RWPE1 (cell line): ENCODE data around the gene PABPC1L.
A peak's percentile ranks its signal among the peaks of the same experiment; 100 is the strongest.

Source experiments
- CTCF ChIA-PET: fragments of 350-600 bp; sonication (Branson Sonifier 250); formaldehyde crosslinking; extraction: SDS; loops from one replicate; lab custom pipeline; 2021; lab: Yijun Ruan, JAX
- POLR2A ChIA-PET: fragments of 400-600 bp; formaldehyde crosslinking; extraction: SDS; loops from one replicate; lab custom pipeline; 2020; ENCODE audit warnings: antibody characterized with exemption; ENCODE audit not compliant: low non-redundant PET; lab: Yijun Ruan, JAX
- DNase-seq: peaks from one replicate; pipeline ENCODE4 v3.0.0; 2012; ENCODE audit warnings: low spot score
- H3K27ac ChIP-seq: fragments of 450-650 bp; 2 replicates; pipeline ENCODE4 v1.5.1; 2017
- CTCF ChIP-seq: fragments of 450-650 bp; conservative IDR thresholded peaks from 2 replicates; pipeline ENCODE4 v1.5.1; 2017; ENCODE audit warnings: low read depth, mild to moderate bottlenecking

Gene PABPC1L

GRCh38 chr20:44901974-44902373 lies 7.9 kb upstream of the PABPC1L start:
- no peak overlapping the region for H3K27ac ChIP-seq
- peak; percentile 67 for DNase-seq
- ChIA-PET CTCF (interaction anchor here (0.6 kb wide), 3 partner anchors 10 to 31 kb away, joined by 3 to 4 read pairs (median 3); no protein-coding TSS in a partner anchor), POLR2A (no interaction called here)
- no peak for TF ChIP-seq CTCF

GRCh38 chr20:44904377-44904776 lies 5.5 kb upstream of the PABPC1L start:
- CTCF ChIA-PET = no interaction called here
- POLR2A ChIA-PET = no interaction called here
- H3K27ac ChIP-seq = no peak overlapping the region
- no peak for TF ChIP-seq CTCF
- no peak for DNase-seq

GRCh38 chr20:44908987-44909871 lies 631 bp upstream of the PABPC1L start:
- ChIA-PET POLR2A (interaction anchor here (0.5 to 0.6 kb wide), 4 partner anchors 20 to 466 kb away, joined by 3 to 4 read pairs (median 4); no protein-coding TSS in a partner anchor), CTCF (interaction anchor here (0.5 to 1.0 kb wide), 4 partner anchors 16 to 345 kb away, joined by 3 to 6 read pairs (median 3); no protein-coding TSS in a partner anchor)
- no peak for TF ChIP-seq CTCF
- H3K27ac ChIP-seq = peak overlapping the region; percentile 64
- DNase-seq = no peak

- no peak for TF ChIP-seq CTCF
- CTCF ChIA-PET = interaction anchor here (0.6 to 0.7 kb wide), 2 partner anchors 48 to 225 kb away, joined by 3 read pairs; no protein-coding TSS in a partner anchor
- DNase-seq = peak; percentile 52
- peak overlapping the region; percentile 64 for H3K27ac ChIP-seq
- POLR2A ChIA-PET = interaction anchor here (0.6 to 1.0 kb wide), 2 partner anchors 51 to 198 kb away, joined by 3 to 10 read pairs; no protein-coding TSS in a partner anchor
These were observed 916 bp downstream of the PABPC1L start for GRCh38 chr20:44910690-44911262.

GRCh38 chr20:44911264-44911921 lies 1.5 kb downstream of the PABPC1L start:
- H3K27ac ChIP-seq = peak overlapping the region; percentile 64
- CTCF ChIA-PET = interaction anchor here (0.6 kb wide), 1 partner anchor 225 kb away, joined by 3 read pairs; no protein-coding TSS in a partner anchor
- DNase-seq = peak; percentile 88
- TF ChIP-seq CTCF = no peak; the same call in 1 of the 2 replicates
- POLR2A ChIA-PET = interaction anchor here (1.0 kb wide), 1 partner anchor 198 kb away, joined by 3 read pairs; no protein-coding TSS in a partner anchor
